SKM-1 treated with dmso at 0.1 percent for 144 hours (cell line): ENCODE measurements around the gene COASY.
"Not testable (repeated sequence)": the region's sequence is repeated elsewhere in the genome, so short reads cannot be mapped to it uniquely, and the experiment has no call there.

Experiments used
- DNase-seq: peaks from one replicate; lab custom pipeline; 2025; ENCODE audit not compliant: unreplicated experiment; lab: John Stamatoyannopoulos, UW

The COASY gene

GRCh38 chr17:42552736-42553135, 9.2 kb upstream of the COASY start, which contains the start of gene HSD17B1:
HSD17B1 (plus strand) TSS chr17:42552923; CDS start chr17:42552934, 11 bp downstream.
- DNase-seq, result not testable (repeated sequence)

GRCh38 chr17:42553161-42553818, 8.7 kb upstream of the COASY start:
- no peak for DNase-seq

- no peak for DNase-seq
Measured at GRCh38 chr17:42553866-42554249, 8.1 kb upstream of the COASY start.

- peak; percentile 68 for DNase-seq
Measured at GRCh38 chr17:42554250-42555121, 7.5 kb upstream of the COASY start.

- no peak for DNase-seq
Measured at GRCh38 chr17:42555122-42555622, 6.8 kb upstream of the COASY start.

- DNase-seq, result not testable (repeated sequence)
Measured at GRCh38 chr17:42555961-42556617, 5.9 kb upstream of the COASY start.

- DNase-seq, result no peak
Measured at GRCh38 chr17:42559075-42559474, 2.9 kb upstream of the COASY start.

- DNase-seq, result no peak
Measured at GRCh38 chr17:42560246-42560645, 1.7 kb upstream of the COASY start.

GRCh38 chr17:42562388-42563142, 617 bp downstream of the COASY start:
- DNase-seq, result no peak

GRCh38 chr17:42563143-42563509, 1.2 kb downstream of the COASY start:
- no peak for DNase-seq

- no peak for DNase-seq
Measured at GRCh38 chr17:42563543-42563942, 1.6 kb downstream of the COASY start.

GRCh38 chr17:42563950-42564349, 2.0 kb downstream of the COASY start:
- DNase-seq, result no peak

GRCh38 chr17:42564815-42565522, 3.0 kb downstream of the COASY start:
- no peak for DNase-seq

GRCh38 chr17:42565523-42566214, 3.7 kb downstream of the COASY start:
- DNase-seq, result no peak

- no peak for DNase-seq
Measured at GRCh38 chr17:42566215-42566882, 4.4 kb downstream of the COASY start.

- peak; percentile 88 for DNase-seq
Measured at GRCh38 chr17:42566883-42567573, 5.1 kb downstream of the COASY start, which contains the start of gene MLX. MLX (plus strand) TSS chr17:42567100; CDS start chr17:42567125, 25 bp downstream.

GRCh38 chr17:42568341-42569111, 6.6 kb downstream of the COASY start:
- DNase-seq, result no peak
